Amniotic stem cell (primary cell): ENCODE data around the gene GLS.

Experiments
- DNase-seq: peaks from one replicate; lab custom pipeline; 2025; lab: John Stamatoyannopoulos, UW

Gene GLS

GRCh38 chr2:190972213-190972612 is 91.6 kb downstream of the GLS start:
- no peak for DNase-seq

GRCh38 chr2:190972846-190973245 is 92.2 kb downstream of the GLS start:
- no peak for DNase-seq

DNA sequence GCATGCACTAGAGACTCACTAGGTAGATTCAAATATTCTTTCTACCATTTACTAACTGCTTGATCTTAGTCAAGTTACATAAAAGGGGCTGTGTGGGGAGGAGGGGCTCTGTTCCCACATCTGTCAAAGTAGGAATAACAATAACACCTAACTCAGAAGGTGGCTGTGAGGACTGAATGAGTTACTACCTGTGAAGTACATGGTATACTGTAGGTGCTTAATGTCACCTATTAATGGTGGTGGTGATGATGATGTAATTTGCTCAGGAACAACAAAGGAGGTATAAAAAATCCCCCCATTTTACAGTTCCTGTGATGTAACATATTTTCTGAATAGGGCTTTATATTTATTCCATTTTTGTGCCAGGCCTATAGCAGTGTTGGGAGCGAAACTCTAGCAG is 92.6 kb downstream of the GLS start:
- DNase-seq: no peak

GRCh38 chr2:190973726-190974628 is 93.4 kb downstream of the GLS start:
- no peak for DNase-seq

DNA sequence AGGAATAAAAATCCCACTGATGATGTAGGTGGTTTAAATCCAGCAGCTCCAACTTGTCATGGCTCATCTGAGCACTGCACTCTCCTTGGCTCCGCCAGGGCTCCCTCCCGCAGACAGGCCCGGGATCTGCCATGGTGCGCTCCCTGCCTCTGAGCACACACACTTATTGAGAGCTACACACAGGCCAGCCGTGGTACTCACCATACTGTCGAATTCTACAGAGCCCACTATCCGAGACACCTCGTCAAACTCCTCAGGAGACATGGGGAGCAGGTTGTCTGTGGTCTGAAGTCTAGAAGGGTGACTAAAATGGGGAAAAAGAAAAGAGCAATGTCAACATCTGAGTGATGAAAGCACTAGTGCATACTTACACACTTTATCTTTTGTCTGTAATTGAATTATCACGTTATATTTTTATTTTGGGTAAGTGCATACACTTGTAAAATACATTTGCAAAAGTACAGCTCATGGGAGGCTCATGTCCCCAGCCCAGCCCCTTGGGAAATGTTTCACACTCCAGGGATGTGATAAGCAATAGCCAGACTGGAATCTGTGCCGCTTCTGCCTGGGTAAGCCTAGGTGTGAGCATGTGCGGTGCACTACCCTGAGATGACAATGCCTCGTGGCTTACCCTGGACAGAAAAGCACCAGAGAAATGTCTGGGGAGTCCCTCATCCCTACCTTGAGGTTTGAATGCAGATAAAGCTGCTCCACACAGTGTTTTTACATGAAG is 94.2 kb downstream of the GLS start:
- DNase-seq: no peak

DNA sequence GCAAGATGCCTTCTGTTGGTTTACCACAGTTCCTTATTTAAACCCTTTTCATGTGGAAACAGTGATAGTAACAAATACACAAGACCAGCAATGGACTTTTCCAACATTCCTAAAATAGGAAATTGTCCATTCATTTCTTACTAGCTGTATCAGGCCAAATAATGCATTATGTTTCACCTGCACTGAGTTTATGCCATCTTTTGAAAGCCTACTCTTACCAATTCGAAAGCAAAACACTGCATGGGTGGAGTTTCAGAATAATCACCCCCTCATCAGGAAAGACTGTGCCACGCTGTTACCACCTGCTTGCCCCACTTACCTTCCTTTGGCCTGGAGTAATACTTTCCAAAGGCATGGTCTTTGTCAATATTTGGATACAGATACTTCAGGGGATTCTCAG is 95.9 kb downstream of the GLS start:
- DNase-seq: no peak

DNA sequence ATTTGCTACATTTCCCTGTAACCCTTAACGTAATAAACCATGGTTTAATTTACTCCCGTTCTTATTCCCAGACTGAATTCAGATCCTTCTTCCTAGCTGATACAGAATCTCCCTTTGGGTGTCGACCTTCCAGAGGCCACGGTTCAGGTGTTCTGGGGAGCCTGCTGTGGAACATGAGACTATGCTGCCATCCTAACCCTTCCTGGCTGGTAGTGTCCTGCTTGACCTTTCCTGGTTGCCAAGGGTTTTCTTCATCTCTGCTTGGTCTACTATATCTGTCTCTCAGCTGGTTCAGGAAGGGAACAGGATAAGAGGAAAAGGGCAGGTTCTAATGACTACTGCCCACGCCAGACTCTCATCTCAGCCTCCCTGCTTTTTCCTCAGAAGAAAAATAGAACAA is 96.9 kb downstream of the GLS start:
- no peak for DNase-seq

DNA sequence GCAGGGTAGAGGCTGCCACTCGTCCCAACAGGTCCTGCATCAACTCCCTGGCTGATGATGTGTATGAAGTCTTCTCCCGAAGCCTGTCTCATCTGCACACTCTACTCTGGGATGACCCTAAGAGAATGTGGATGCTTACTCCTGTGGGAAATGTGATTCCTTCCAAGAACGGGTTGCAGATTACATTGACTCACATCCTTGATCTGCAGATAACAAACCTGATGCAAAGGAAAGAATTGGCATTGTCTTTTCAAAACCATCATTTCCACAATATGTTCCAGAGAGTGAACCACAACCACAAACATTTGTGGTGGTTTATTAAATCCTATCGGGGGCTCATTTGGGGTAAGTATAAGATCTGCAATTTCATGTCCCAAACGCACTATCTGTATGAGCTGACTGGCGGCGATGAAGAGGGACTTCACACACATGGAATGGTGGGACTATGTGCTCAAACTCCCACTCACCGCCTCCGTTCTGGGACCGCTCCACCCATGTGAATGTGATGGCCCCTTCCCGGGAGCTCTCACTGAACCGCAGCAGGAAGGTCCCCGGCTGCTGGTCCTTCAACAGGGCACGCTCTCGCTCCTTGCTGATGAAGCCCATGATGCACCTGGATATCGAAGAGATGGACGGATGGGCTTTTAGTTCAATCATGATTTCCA is 97.9 kb downstream of the GLS start:
- DNase-seq: no peak

- no peak for DNase-seq
Observed at GRCh38 chr2:190979906-190980629, 99.4 kb downstream of the GLS start.

DNA sequence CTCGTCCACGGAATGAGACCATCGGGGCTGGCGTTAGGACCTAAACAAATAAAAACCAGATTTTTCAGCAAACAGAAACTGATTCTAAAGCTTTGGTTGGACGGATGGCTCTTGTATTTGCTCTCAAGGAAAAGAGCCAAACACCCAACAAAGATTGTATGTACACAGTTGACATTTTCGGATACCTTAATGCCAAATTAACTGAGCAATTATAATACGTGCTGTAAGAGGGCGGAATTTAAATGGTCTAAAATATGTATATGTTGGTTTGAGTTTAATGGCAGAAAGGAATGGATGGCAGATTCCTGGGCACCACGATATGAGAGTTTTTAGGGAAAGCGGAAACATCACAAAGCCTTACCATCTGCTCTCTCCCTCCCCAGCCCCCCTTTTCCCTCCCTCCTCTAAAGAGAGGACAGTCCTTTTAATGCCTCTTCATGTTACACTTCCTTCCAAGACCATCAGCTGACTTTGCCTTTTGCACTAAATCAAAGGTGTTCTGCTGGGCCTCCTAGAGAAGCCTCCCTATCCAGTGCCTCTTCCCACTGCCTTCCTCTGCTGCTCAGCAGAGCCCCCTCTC is 100.1 kb downstream of the GLS start:
- DNase-seq: no peak

DNA sequence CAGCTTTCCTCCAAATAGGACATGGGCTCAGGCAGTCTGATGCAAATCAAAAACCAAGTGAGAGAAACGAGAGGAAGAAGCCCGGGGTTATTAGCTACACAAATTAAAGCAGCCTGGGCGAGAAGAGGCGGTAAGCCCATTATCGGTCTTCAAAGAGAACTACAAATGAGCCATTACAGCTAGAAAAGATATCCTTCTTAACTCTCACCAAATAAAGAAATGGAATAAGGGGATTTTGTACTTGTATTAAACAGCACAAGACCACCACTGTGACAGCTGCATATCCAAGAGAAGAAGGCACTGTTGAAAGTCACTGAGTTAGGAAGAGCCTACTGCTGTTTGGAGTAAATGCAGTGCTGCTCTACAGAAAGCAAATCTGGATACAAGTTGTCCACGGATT is 100.7 kb downstream of the GLS start:
- DNase-seq: no peak

DNA sequence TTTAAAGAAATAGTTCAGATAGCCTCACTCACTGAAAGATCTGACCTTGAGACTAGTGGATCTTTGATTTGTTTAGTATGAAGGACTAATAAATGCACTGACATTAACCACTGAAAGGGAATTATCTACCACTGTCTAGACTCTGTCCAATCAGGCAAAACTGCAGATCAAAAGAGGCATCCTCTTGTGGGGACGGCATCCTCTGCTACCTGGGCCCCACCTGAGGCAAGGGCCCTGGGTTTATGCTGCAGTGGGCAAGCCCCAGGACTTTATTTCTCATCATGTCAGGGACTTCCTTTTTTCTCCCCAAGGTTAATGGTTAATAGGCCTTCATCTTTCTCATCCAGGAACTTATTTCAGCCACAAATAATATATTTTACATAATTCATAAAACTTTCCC is 101.1 kb downstream of the GLS start:
- no peak for DNase-seq

DNA sequence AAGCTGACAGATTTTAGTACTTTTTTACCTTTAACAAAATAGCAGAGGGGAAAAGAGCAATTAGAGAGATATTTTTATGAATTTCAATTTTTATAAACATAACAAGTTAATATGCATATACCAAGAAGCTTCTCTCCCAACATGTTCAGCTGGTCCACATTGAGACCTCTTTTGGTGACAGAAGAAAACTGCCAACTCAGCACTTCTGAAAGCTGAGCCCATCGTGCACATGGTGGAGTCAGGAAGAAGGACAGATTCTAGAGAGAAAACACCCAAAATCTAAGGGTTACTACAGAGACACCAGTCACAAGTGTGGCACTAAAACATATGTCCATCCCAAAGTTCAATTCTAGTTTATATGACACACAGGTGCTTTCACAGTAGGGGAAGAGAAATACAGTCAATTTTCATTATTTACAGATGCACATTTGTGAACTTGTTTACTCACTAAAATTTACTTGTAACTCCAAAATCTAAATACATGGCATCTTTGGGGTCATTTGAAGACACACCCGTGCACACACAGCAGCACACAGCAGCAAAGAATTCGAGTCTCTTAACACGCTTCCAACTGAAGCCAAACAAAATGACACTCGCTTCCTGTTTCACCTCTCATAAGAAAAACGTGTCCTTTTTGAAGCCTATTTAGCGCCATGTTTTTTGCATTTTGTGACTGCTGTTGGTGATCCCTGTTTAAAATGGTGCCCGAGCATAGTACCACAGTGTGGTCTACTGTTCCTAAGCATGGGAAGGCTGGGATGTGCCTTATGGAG is 101.8 kb downstream of the GLS start:
- DNase-seq: no peak

DNA sequence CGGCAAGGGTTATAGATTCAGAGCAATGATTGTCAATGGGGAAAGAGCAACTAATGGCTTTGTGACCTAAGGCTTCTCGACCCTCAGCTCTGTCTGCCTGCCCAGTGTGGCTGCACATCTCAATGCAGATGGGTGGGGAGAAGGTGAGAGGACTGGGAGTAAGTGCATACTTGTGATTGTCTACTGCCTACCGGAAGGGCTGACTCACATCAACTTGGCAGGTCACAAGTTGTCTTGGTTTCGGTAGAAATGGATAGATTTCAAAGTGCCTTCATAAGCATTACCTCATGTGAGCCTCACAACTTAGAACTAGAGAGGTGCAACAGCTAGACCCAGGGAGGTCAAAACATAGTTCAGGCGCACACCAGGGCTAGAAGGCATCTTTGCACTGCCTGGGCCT is 104.0 kb downstream of the GLS start:
- no peak for DNase-seq

DNA sequence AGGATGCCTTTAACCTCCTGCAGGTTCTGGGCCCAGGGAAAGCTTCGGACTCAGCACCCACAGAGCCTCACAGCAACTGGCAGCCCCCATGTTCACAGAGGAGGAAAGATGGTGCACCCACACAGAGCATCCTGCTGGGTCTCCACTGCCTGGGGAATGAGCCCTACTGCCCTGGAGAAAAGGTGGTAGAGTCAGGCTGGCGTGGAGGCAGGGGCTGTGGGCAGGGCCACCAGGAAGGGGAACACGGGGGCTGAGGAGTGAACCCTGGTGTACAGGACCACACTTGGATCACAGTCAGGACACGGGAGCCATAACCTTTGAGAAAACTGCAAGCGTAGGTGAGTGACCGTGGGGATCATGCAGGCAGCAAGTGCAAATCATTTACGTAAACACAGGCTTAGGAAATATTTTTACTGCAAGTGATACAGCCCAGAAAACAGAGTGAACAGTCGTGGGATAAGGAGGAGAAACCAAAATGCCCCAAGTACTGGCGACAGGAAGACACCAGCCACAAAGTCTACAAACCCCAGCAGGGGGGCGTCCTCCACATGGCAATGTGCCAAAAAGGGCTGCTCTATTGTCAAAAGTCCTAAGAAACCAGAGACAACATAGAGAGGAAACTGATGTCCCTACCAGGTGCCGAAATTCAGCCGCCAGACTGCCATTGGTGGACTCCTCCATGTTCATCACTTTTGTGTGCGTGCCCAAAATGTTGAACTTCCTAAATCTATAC is 105.8 kb downstream of the GLS start:
- DNase-seq: no peak

GRCh38 chr2:190987116-190987515 is 106.5 kb downstream of the GLS start:
- DNase-seq: no peak

GRCh38 chr2:190987938-190988337 is 107.3 kb downstream of the GLS start:
- no peak for DNase-seq

- DNase-seq: no peak
Observed at GRCh38 chr2:190988910-190989309, 108.3 kb downstream of the GLS start.

DNA sequence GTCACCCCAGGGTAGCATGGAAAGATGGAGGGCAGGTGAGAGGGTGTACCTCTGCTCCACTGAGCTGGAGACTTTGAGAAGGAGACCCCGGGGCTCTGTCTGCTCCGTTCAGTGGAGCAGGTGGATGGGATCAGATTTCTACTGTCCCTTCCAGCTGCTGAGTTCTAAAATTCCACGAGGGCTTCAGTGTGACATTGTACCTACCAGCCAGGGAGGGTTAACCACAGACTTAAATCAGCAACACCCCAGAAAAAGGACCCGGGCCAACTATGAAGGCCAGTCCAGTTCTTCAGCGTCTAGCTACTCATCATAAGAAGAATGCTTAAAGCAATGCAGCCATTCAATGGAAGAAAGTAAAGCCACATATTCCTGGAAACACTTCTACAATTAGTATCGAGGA is 109.5 kb downstream of the GLS start:
- no peak for DNase-seq

DNA sequence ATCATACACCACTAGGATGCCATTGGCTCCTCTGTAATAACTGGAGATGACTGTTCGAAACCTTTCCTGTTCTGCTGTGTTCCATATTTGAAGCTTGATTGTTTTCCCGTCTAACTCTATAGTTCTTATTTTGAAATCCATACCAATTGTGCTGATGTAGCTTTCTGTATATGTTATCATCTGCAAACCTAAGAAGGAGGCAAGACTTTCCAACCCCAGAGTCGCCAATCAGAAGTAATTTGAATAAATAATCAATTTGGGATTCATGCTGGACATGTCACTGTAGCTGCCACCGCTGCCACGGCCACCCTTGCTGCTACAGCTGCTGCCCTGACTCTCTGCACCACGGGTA is 112.6 kb downstream of the GLS start:
- DNase-seq: no peak

DNA sequence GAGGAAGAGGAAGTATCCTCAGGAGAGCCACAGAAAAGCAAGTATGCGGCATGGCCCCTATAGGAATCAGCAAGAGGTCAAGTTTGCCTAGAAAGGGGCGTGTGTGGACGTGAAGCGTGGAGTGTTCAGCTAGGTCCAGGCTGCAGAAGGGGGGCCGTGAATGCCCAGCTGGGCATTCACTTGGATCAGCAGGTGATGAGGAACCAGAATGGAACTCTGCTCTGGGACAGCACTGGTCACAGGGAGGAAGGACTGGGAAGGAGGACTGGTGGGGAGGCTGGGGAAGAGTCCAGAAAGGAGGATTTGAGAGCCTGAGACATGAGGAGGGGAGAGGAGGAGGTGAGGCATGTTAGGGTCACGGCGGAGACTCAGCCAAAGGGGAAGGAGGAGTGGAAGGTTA is 113.5 kb downstream of the GLS start:
- no peak for DNase-seq
